Mesodermal cell (in vitro differentiated cells): ENCODE results near the gene LIMCH1.

ENCODE experiments used
- H3K27ac ChIP-seq: 2 replicates; pipeline ENCODE4 v1.7.0; 2013; ENCODE audit warnings: mild to moderate bottlenecking, low read depth, low read length, moderate library complexity; ENCODE audit not compliant: severe bottlenecking
- H3K36me3 ChIP-seq: 2 replicates; pipeline ENCODE4 v1.7.1; 2013; ENCODE audit warnings: mild to moderate bottlenecking, low read length, moderate library complexity; ENCODE audit not compliant: control insufficient read depth, insufficient read depth
- H3K4me1 ChIP-seq: one replicate; pipeline ENCODE4 v1.7.1; 2013; ENCODE audit warnings: mild to moderate bottlenecking, low read length; ENCODE audit not compliant: insufficient read depth, control insufficient read depth, poor library complexity, severe bottlenecking
- H3K4me3 ChIP-seq: 2 replicates; pipeline ENCODE4 v1.7.0; 2013; ENCODE audit warnings: low read length, control low read depth, mild to moderate bottlenecking; ENCODE audit not compliant: insufficient read depth, poor library complexity, severe bottlenecking; ENCODE audit errors: extremely low read depth
- H3K9me3 ChIP-seq: 2 replicates; pipeline ENCODE4 v1.7.1; 2013; ENCODE audit warnings: mild to moderate bottlenecking, low read length, moderate library complexity; ENCODE audit not compliant: control insufficient read depth
- WGBS, 2 experiments: methylation state at CpG; one replicate each; pipeline ENCODE4 v1.1.5; 2013; ENCODE audit warnings: missing lambda C conversion rate in 2 of 2; ENCODE audit not compliant: insufficient coverage in 2 of 2; 5-methylcytosine and 5-hydroxymethylcytosine counted together

Gene LIMCH1

DNA sequence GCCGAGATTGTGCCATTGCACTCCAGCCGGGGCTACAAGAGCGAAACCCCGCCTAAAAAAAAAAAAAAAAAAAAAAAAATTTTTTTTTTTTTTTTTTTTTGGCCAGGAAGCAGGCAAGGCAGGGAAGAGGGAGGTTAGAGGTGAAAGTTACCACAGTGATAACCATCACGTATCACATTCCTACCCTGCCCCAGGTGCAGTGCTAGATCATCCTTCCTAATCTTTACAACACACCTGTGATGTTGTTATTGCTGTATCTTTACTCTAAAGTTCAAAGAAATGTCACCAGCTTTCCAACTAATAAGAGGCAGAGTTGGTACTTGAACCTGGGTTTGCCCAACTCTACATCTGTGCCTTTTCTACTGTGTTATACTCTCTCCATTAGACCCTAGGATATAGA lies 7.2 kb upstream of the LIMCH1 start:
- H3K9me3 ChIP-seq = no peaks in the 10 kb centered on the region
- no peak overlapping the region for H3K4me3 ChIP-seq
- H3K4me1 ChIP-seq = peaks cover 26% of the 10 kb centered on the region
- no peaks in the 10 kb centered on the region for H3K36me3 ChIP-seq
- no peak overlapping the region for H3K27ac ChIP-seq
- WGBS, 2 experiments = no CpG with 5 or more reads among the region's 5 CpGs

DNA sequence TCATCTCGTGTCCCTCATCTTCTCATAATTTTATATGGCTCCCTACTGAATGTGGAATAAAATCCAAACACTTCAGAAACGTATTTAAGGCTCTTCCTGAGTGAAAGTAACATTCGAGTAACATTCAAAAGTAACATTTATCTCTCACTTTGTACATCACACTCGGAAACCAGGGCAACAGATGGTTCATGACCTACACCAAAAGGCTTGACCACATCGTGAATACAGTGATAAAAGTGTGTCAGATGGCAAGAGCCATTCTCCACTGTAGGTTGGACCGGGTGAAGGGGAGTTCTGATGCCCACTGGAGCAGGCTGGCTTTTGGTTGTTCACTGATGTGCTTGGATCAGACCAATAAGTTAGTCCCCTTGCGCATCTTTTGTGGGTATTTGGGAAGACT lies 5.6 kb upstream of the LIMCH1 start:
- Histone ChIP-seq H3K27ac (no peak overlapping the region), H3K4me3 (no peak overlapping the region), H3K36me3 (no peaks in the 10 kb centered on the region), H3K9me3 (no peaks in the 10 kb centered on the region), H3K4me1 (peaks cover 35% of the 10 kb centered on the region)
- WGBS, 2 experiments = 96 to 98% methylated on average over 5 of the region's 7 CpGs

DNA sequence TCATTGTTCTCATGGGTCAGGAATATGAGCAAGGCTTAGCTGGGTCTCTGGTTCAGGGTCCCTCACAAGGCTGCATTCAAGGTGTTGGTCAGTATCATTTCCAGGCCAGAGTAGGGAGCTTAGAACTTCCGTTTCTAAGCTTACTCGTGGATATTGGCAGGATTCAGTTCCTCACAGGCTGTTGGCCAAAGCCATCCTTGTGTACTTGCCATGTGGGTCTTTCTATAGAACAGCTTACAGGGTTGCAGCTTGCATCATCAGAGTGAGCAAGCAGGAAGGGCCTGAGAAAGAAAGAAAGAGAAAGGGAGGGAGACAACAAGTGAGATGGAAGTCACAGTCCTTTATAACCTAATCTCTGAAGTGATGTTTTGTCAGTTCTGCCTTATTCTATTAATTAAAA lies 5.1 kb upstream of the LIMCH1 start:
- Histone ChIP-seq H3K36me3 (no peaks in the 10 kb centered on the region), H3K27ac (no peak overlapping the region)
- 88 to 94% methylated on average over 2 of the region's 2 CpGs for WGBS, 2 experiments

DNA sequence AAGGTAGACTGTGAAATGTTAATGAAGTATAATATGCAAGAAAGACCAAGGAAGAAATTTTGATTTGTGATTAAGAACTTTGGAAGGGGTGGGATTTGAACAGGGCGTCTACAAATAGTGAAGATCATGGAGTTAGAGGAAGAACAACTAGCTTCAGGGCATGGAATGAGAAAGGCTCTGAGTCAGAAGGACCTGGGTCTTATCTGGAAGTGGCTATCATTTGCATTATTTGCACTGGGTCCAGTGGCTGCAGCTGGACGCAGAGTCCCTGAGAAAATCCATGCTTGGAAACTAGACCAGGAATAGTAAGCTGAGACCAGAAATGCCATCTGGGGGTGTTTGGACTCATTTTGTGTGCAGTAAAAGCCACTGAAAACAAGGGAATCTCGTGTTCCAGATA lies 4.3 kb upstream of the LIMCH1 start:
- WGBS, 2 experiments = 93 to 94% methylated on average over 3 of the region's 3 CpGs
- Histone ChIP-seq H3K9me3 (no peaks in the 10 kb centered on the region), H3K4me1 (peaks cover 35% of the 10 kb centered on the region), H3K27ac (no peak overlapping the region), H3K4me3 (no peak overlapping the region), H3K36me3 (no peaks in the 10 kb centered on the region)

More for the DNA sequence above, 5.1 kb upstream of the LIMCH1 start:
- peaks cover 35% of the 10 kb centered on the region for H3K4me1 ChIP-seq
- H3K4me3 ChIP-seq = no peak overlapping the region
- H3K9me3 ChIP-seq = no peaks in the 10 kb centered on the region

DNA sequence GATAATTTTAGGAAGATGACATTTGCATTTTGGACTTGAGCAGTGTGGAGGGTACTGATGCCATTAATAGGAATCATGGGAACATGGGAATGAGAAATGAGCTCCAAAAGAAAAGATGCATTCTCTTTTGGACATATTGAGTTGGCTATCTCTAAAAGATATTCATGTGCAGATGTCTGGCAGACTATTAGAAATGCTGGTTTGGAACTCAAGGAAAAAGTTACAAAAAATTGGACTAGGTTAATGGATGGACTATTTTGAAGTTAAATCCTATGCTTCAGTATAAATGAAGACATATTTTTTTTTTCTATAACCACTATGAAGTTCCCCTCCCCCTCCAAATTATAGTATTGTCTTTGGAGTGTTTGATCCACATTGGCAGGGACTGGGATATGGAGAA lies 3.6 kb upstream of the LIMCH1 start:
- H3K27ac ChIP-seq = no peak overlapping the region
- peaks cover 39% of the 10 kb centered on the region for H3K4me1 ChIP-seq
- H3K9me3 ChIP-seq = no peaks in the 10 kb centered on the region
- H3K36me3 ChIP-seq = no peaks in the 10 kb centered on the region
- no peak overlapping the region for H3K4me3 ChIP-seq

DNA sequence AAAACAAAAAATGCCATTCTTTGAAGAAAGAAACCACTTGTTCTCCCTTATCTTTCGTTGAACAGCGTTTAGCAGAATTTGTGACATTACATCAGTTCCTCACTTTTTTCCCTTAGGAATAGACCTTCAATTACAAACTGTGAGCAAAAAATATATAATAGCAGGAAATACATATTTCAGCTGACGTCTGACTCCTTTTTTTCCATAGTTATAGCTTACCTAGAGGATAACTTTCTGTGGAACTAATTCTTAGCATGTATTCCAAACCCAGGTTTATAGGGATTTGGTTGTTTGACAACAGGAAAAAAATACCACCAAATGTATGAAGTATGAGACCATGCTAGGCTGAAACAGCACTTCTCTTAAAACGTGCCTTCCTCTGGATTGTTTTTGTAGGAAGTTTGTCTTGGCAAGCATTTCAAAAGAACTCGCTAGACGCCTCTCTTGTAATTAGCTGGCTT lies 2.0 kb upstream of the LIMCH1 start:
- 45 to 60% methylated on average over 3 of the region's 6 CpGs for WGBS, 2 experiments
- Histone ChIP-seq H3K4me3 (no peak overlapping the region), H3K36me3 (no peaks in the 10 kb centered on the region), H3K4me1 (peaks cover 40% of the 10 kb centered on the region), H3K9me3 (no peaks in the 10 kb centered on the region), H3K27ac (peak overlapping the region; percentile 86)

DNA sequence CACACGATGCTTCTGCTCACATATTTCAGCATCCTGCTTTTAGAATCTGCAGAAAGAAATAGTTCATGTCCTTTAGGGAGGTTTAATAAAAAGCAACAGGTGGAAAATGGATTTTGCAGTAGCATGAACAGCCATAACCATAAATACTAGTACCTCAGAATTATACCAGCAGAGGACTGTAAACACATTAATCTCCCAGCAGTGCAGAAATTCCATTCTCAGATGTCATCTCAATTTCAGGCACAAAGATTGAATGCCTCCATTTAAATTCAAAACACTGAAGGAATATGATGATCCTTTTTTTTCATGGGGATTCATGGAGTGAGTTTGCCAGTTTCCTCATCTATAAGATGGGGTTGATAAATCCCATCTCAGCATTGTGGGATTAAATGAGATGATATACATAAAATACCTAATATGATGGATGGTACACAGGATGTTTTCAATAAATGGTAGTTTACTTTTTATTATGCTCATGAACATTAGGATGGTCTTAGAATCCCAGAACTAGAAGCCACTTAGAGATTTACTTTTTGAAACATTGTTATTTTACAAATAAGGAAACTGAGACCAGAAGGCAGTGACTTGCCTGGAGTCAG lies 566 bp upstream of the LIMCH1 start:
- peaks cover 37% of the 10 kb centered on the region for H3K4me1 ChIP-seq
- H3K27ac ChIP-seq = no peak overlapping the region
- WGBS, 2 experiments = no CpG with 5 or more reads among the region's 1 CpG

DNA sequence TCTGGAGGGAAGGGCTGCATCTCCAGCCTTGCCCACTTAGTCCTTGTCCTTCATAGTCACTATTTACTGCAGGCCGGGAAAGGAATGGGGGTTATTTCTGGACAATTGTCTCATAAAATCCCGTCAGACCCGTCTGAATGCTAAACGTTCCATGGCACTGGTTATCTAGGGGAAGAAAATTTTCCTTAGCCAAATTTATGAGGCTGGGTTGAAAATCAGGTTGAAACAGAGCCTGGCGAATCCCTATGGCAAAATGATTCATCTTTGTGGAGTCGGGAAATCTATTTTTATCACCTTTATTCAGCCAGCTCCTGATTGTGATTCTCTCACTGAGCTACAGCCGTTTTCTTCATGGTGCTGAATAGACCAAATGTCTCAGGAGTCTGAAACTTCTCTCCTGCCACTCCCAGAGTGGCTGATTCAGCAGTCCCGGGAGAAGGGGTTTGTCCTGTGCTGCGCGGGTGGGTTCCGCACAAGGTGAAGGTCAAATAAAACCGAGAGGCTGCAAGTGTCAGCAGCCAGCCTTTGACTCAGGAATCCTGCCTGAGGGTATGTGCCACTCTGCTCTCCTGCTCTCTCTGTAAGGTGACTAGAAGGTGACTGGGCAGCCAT lies 1.0 kb downstream of the LIMCH1 start:
- WGBS, 2 experiments = 90 to 91% methylated on average over 8 to 10 of the region's 12 CpGs
- H3K27ac ChIP-seq = no peak overlapping the region
- H3K4me1 ChIP-seq = peaks cover 26% of the 10 kb centered on the region
- no peaks in the 10 kb centered on the region for H3K36me3 ChIP-seq
- H3K9me3 ChIP-seq = no peaks in the 10 kb centered on the region
- no peak overlapping the region for H3K4me3 ChIP-seq

More for the DNA sequence above, 566 bp upstream of the LIMCH1 start:
- H3K36me3 ChIP-seq = no peaks in the 10 kb centered on the region
- no peak overlapping the region for H3K4me3 ChIP-seq
- H3K9me3 ChIP-seq = no peaks in the 10 kb centered on the region

DNA sequence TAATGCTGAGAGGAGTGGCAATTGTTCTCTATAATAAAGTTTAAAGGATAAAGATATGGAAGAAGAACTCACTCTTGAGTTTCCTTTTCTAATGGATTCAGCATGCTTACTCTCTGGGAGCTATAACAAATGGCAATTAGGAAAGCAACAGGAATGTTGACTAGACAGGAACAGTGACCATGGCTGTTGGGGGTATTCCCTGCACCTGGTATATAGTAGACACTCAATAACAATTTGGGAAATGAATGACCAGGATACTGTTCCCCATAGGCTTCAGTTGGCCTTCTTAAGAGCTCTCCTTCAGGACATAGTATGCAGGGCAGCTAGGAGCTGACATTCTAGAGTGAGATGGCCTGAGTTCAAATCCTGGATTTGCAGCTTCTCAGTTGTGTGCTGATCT lies 1.8 kb downstream of the LIMCH1 start:
- no peaks in the 10 kb centered on the region for H3K9me3 ChIP-seq
- no peak overlapping the region for H3K4me3 ChIP-seq
- no peak overlapping the region for H3K27ac ChIP-seq
- H3K4me1 ChIP-seq = peaks cover 25% of the 10 kb centered on the region
- no peaks in the 10 kb centered on the region for H3K36me3 ChIP-seq

DNA sequence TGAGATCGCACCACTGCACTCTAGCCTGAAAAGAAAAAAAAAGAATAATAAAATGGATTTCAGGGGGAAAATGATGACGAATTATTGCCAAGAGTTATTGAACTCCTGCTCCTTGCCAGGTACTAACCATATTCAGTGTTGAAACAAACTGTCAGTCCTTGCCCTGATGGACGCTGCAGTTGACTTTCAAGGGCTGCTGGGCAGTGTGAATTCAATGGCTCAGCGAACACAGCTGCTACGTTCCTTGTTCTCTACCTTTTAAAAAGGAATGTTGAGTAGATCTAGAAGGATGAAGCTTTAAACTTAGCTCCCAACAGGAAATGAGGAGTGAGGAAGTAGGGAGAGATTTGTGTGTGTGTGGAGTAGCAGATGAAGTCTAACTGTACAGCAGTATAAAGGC lies 2.7 kb downstream of the LIMCH1 start:
- 90 to 96% methylated on average over 4 of the region's 5 CpGs for WGBS, 2 experiments
- H3K4me3 ChIP-seq = no peak overlapping the region
- no peak overlapping the region for H3K27ac ChIP-seq
- H3K36me3 ChIP-seq = no peaks in the 10 kb centered on the region
- H3K4me1 ChIP-seq = peaks cover 24% of the 10 kb centered on the region
- no peaks in the 10 kb centered on the region for H3K9me3 ChIP-seq

DNA sequence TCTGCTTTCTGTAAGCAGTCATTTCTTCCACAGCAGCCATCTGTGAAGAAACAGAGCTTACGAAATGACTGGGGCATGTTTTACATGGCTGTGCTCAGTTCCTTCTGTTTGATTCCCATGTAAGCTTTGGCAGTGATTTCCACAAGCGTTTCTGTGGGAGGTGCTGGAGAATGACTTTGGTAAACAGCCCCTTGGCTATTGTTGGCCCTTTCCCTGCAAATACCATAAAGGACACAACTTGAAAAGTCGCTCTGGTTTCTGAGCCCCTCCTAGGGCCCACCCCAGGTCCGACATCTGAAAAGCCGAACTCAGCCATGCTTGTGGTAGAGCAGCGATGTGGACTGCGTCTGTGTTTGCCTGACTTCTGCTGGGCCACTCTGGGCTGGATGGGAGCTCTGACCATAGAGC lies 3.7 kb downstream of the LIMCH1 start:
- WGBS, 2 experiments = 84 to 93% methylated on average over 6 to 7 of the region's 7 CpGs
- Histone ChIP-seq H3K9me3 (no peaks in the 10 kb centered on the region), H3K4me1 (peaks cover 15% of the 10 kb centered on the region), H3K36me3 (no peaks in the 10 kb centered on the region), H3K4me3 (no peak overlapping the region), H3K27ac (no peak overlapping the region)
